ENCODE measurements around the gene COX18. TPM values are rescaled to one million over a fixed set of nuclear protein-coding genes. Genes with fewer than 3 reads are reported as not detected.

Gene COX18
- total RNA-seq = 31.9 and 36.1 TPM in 2 replicates

GRCh38 chr4:73069338-73070073, at the start of gene COX18:
Gene COX18 (minus strand): TSS chr4:73069716. CDS start chr4:73069649, 67 bp downstream.

Other genes with a start within 250 kb of the COX18 start
- gene ANKRD17, start 189.1 kb upstream of the COX18 start, total RNA-seq = 29.0 and 32.3 TPM in 2 replicates